ENCODE results near the gene GLI3.

GRCh38 chr7:42283553-42283952 lies 46.5 kb upstream of the GLI3 start:
- TF ChIP-seq CTCF (conservative IDR thresholded peaks at IDR 0.05 in 1 of 2, IDR thresholded peaks at IDR 0.05 in 1 of 2; ENCODE audit: low read depth in 1 of 2, low read length in 2 of 2) (no peak), EZH2 (IDR thresholded peaks at IDR 0.05; ENCODE audit: low read length, missing control alignments) (no peak)

Measured in fibroblast of lung (primary cell).